HG03060 (cell line): Measurements from ENCODE around the gene CAPN8.
A peak's percentile ranks its signal among the peaks of the same experiment; 100 is the strongest.
"Not testable (repeated sequence)": the region's sequence is repeated elsewhere in the genome, so short reads cannot be mapped to it uniquely, and the experiment has no call there.

Experiments
- ATAC-seq: cut with Tn5 transposase; IDR thresholded peaks from one replicate; pipeline ENCODE4 v1.9.1; 2021; ENCODE audit warnings: low read depth, moderate number of reproducible peaks; ENCODE audit not compliant: unreplicated experiment

The CAPN8 gene

GRCh38 chr1:223535319-223535718, 130.2 kb downstream of the CAPN8 start:
- no peak for ATAC-seq

GRCh38 chr1:223534677-223535076, 130.8 kb downstream of the CAPN8 start:
- ATAC-seq: no peak

- ATAC-seq: no peak
These were observed 131.8 kb downstream of the CAPN8 start for GRCh38 chr1:223533708-223534107.

- ATAC-seq: peak; percentile 52
These were observed 133.7 kb downstream of the CAPN8 start for GRCh38 chr1:223531742-223532341.

- no peak for ATAC-seq
These were observed 139.5 kb downstream of the CAPN8 start for GRCh38 chr1:223525957-223526356.

- ATAC-seq: no peak
These were observed 140.0 kb downstream of the CAPN8 start for GRCh38 chr1:223525546-223525945.

GRCh38 chr1:223524930-223525451, 140.5 kb downstream of the CAPN8 start:
- no peak for ATAC-seq

GRCh38 chr1:223521150-223521549, 144.4 kb downstream of the CAPN8 start:
- ATAC-seq: no peak

- ATAC-seq: no peak
These were observed 145.3 kb downstream of the CAPN8 start for GRCh38 chr1:223520200-223520599.

GRCh38 chr1:223519116-223519515, 146.4 kb downstream of the CAPN8 start:
- no peak for ATAC-seq

GRCh38 chr1:223518553-223518952, 146.9 kb downstream of the CAPN8 start:
- ATAC-seq: not testable (repeated sequence)

- ATAC-seq: no peak
These were observed 149.6 kb downstream of the CAPN8 start for GRCh38 chr1:223515926-223516325.

- ATAC-seq: no peak
These were observed 150.1 kb downstream of the CAPN8 start for GRCh38 chr1:223515421-223515820.

- no peak for ATAC-seq
These were observed 150.9 kb downstream of the CAPN8 start for GRCh38 chr1:223514644-223515043.

- no peak for ATAC-seq
These were observed 152.2 kb downstream of the CAPN8 start for GRCh38 chr1:223513309-223513708.

- no peak for ATAC-seq
These were observed 153.4 kb downstream of the CAPN8 start for GRCh38 chr1:223512057-223512456.

- no peak for ATAC-seq
These were observed 156.7 kb downstream of the CAPN8 start for GRCh38 chr1:223508796-223509195.

GRCh38 chr1:223504741-223505140, 160.8 kb downstream of the CAPN8 start:
- no peak for ATAC-seq

GRCh38 chr1:223503348-223503747, 162.2 kb downstream of the CAPN8 start:
- no peak for ATAC-seq

- ATAC-seq: no peak
These were observed 164.7 kb downstream of the CAPN8 start for GRCh38 chr1:223500560-223501425.

GRCh38 chr1:223496883-223497282, 168.6 kb downstream of the CAPN8 start:
- no peak for ATAC-seq
